ENCODE data around the gene GALNT12.

The GALNT12 gene

GRCh38 chr9:98834386-98834785 is 26.9 kb downstream of the GALNT12 start:
- DNase-seq = no peak

- DNase-seq = no peak
Observed at GRCh38 chr9:98836206-98836605, 28.7 kb downstream of the GALNT12 start.

GRCh38 chr9:98837516-98837915 is 30.0 kb downstream of the GALNT12 start:
- no peak for DNase-seq

GRCh38 chr9:98838155-98838867 is 30.8 kb downstream of the GALNT12 start:
- no peak for DNase-seq

GRCh38 chr9:98838868-98839565 is 31.5 kb downstream of the GALNT12 start:
- no peak for DNase-seq

GRCh38 chr9:98839724-98840123 is 32.3 kb downstream of the GALNT12 start:
- no peak for DNase-seq

- no peak for DNase-seq
Observed at GRCh38 chr9:98842510-98842909, 35.0 kb downstream of the GALNT12 start.

- no peak for DNase-seq
Observed at GRCh38 chr9:98846081-98846480, 38.6 kb downstream of the GALNT12 start.

GRCh38 chr9:98846879-98847278 is 39.4 kb downstream of the GALNT12 start:
- DNase-seq = no peak

- DNase-seq = peak; percentile 74
Observed at GRCh38 chr9:98848450-98849149, 41.1 kb downstream of the GALNT12 start.

- DNase-seq = no peak
Observed at GRCh38 chr9:98849563-98849962, 42.1 kb downstream of the GALNT12 start.

- no peak for DNase-seq
Observed at GRCh38 chr9:98850851-98851729, 43.6 kb downstream of the GALNT12 start.

GRCh38 chr9:98851730-98852459 is 44.4 kb downstream of the GALNT12 start:
- no peak for DNase-seq

- no peak for DNase-seq
Observed at GRCh38 chr9:98852460-98852734, 44.9 kb downstream of the GALNT12 start.

- DNase-seq = no peak
Observed at GRCh38 chr9:98852961-98853360, 45.5 kb downstream of the GALNT12 start.

- DNase-seq = no peak
Observed at GRCh38 chr9:98854266-98854665, 46.8 kb downstream of the GALNT12 start.

- DNase-seq = no peak
Observed at GRCh38 chr9:98855592-98855991, 48.1 kb downstream of the GALNT12 start.

GRCh38 chr9:98856982-98857381 is 49.5 kb downstream of the GALNT12 start:
- no peak for DNase-seq

GRCh38 chr9:98859941-98860340 is 52.5 kb downstream of the GALNT12 start:
- DNase-seq = no peak

- DNase-seq = no peak
Observed at GRCh38 chr9:98860871-98861293, 53.4 kb downstream of the GALNT12 start.

- DNase-seq = no peak
Observed at GRCh38 chr9:98861781-98862504, 54.5 kb downstream of the GALNT12 start.

GRCh38 chr9:98862936-98863335 is 55.5 kb downstream of the GALNT12 start:
- DNase-seq = no peak
